HFFc6 (cell line): ENCODE results near the gene SIM2. TPM values are rescaled to one million over a fixed set of nuclear protein-coding genes. Genes with fewer than 3 reads are reported as not detected.

Source experiments
- DNase-seq: peaks from one replicate; pipeline ENCODE4 v3.0.0-alpha.2; 2018
- H3K27ac Mint-ChIP-seq: 2 replicates; pipeline ENCODE4 v1.8.0; 2020; ENCODE audit warnings: mild to moderate bottlenecking, mixed read lengths
- H3K27me3 Mint-ChIP-seq: 2 replicates; pipeline ENCODE4 v1.8.0; 2021; ENCODE audit warnings: mild to moderate bottlenecking, moderate library complexity, mixed read lengths; ENCODE audit not compliant: insufficient read depth
- H3K36me3 Mint-ChIP-seq: 2 replicates; pipeline ENCODE4 v1.8.0; 2021; ENCODE audit warnings: low read depth, mixed read lengths
- H3K4me1 Mint-ChIP-seq: 2 replicates; pipeline ENCODE4 v1.8.0; 2020; ENCODE audit warnings: low read depth, mixed read lengths
- H3K4me3 Mint-ChIP-seq: 2 replicates; pipeline ENCODE4 v1.8.0; 2020; ENCODE audit warnings: mild to moderate bottlenecking, moderate library complexity, mixed read lengths
- H3K9me3 Mint-ChIP-seq: 2 replicates; pipeline ENCODE4 v1.8.0; 2020; ENCODE audit warnings: mild to moderate bottlenecking, mixed read lengths
- total RNA-seq, 6 experiments: library from RNA; stranded (reverse); fragmentation: NEBNext Ultra II Directional; extraction: Animal tissue kit (Norgen Biotek cat#: 25700); gene quantifications; 2 replicates in 1 of 6; 3 replicates in 5 of 6; pipeline ENCODE4 v1.2.3, GENCODE V29; 2021
- TF ChIP-seq, protein P1 (sequence below): fragments of 200-600 bp; sonication (generic); IDR thresholded peaks from 2 replicates; pipeline ENCODE4 v1.5.0; 2021; ENCODE audit warnings: antibody characterized with exemption, mild to moderate bottlenecking

The SIM2 gene
- total RNA-seq, 6 experiments from 2014 or later: not detected

DNA sequence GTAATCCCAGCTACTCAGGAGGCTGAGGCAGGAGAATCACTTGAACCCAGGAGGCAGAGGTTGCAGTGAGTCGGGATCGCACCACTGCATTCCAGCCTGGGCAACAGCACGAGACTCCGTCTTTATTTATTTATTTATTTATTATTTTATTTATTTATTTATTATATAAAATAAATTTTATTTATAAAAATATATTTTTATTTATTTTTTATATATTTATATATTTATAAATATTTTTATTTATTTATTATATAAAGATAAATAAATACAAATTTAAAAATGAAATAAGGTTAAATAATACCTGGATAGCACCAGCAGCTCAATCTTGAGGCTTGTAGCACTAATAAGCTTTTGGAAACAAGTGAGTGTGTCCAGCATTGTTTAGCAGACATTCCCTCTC, 40.9 kb upstream of the SIM2 start:
- TF ChIP-seq, protein P1, sequence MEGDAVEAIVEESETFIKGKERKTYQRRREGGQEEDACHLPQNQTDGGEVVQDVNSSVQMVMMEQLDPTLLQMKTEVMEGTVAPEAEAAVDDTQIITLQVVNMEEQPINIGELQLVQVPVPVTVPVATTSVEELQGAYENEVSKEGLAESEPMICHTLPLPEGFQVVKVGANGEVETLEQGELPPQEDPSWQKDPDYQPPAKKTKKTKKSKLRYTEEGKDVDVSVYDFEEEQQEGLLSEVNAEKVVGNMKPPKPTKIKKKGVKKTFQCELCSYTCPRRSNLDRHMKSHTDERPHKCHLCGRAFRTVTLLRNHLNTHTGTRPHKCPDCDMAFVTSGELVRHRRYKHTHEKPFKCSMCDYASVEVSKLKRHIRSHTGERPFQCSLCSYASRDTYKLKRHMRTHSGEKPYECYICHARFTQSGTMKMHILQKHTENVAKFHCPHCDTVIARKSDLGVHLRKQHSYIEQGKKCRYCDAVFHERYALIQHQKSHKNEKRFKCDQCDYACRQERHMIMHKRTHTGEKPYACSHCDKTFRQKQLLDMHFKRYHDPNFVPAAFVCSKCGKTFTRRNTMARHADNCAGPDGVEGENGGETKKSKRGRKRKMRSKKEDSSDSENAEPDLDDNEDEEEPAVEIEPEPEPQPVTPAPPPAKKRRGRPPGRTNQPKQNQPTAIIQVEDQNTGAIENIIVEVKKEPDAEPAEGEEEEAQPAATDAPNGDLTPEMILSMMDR: no peak
- Mint-ChIP-seq H3K36me3 (no peaks in the 10 kb centered on the region), H3K4me1 (peaks cover 7% of the 10 kb centered on the region), H3K4me3 (no peak overlapping the region), H3K27ac (no peak overlapping the region), H3K9me3 (no peaks in the 10 kb centered on the region), H3K27me3 (peaks cover 35% of the 10 kb centered on the region)
- DNase-seq: no peak

DNA sequence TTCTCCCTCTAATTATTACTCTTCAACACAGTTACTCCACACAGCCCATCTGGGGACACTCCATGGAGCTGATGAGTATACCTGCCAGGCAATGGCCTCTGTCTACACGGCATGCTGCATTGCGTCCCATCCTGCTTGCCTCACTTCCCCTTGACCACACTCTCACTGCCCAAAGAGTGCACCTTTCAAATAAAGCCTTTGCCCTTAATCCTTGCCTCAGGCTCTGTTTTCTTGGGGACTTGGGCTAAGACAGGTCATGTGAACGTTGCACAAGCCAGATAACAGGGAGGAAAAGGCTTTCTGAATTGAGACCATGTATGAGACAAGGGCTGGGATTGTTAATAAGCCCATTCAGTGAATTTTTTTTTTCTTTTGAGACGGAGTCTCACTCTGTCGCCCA, 40.0 kb upstream of the SIM2 start:
- no peak for DNase-seq
- H3K36me3 Mint-ChIP-seq: no peaks in the 10 kb centered on the region
- H3K9me3 Mint-ChIP-seq: no peaks in the 10 kb centered on the region
- peaks cover 35% of the 10 kb centered on the region for H3K27me3 Mint-ChIP-seq
- H3K4me1 Mint-ChIP-seq: peaks cover 13% of the 10 kb centered on the region
- H3K4me3 Mint-ChIP-seq: no peak overlapping the region
- TF ChIP-seq, protein P1: no peak
- no peak overlapping the region for H3K27ac Mint-ChIP-seq

DNA sequence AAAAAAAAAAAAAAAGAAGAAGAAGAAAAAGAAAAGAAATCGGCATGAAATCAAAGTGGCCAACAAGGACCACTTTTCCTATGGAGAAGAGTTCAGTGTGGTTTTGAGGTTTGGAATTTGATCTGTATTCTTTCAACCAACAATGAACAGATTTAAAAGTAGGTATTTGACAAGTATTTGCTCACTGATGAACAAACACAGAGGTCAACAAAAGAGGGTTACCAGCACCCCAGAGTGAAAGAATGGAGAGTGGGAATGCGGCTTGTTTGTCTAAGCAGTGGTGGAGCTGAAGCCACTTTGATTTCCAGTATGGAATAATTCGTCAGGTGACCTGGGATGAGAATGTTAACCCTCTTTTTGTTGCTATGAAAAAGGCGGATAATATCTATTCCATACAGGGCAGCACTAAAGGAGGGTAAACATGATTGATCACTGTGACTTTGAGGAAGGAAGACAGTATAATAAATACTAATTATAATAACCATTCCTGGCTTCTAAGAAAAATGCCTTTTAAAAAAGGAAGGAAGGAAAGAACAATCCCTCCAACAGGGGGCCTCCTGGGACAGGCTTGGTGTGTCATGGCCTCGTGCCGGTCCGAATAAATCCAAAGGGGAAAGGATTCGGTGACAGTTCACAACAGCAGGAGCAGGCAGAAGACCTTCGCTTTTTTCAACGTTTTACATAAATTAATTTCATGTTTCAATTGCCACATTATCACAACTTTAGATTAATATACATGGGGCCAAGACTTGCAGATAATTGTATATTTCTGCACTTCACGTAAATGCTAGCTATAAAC, 37.2 kb upstream of the SIM2 start:
- H3K4me3 Mint-ChIP-seq: no peak overlapping the region
- H3K36me3 Mint-ChIP-seq: no peaks in the 10 kb centered on the region
- no peak overlapping the region for H3K27ac Mint-ChIP-seq
- TF ChIP-seq, protein P1: peak; percentile 74
- DNase-seq: peak; percentile 4
- H3K27me3 Mint-ChIP-seq: peaks cover 44% of the 10 kb centered on the region
- peaks cover 13% of the 10 kb centered on the region for H3K4me1 Mint-ChIP-seq
- H3K9me3 Mint-ChIP-seq: no peaks in the 10 kb centered on the region

DNA sequence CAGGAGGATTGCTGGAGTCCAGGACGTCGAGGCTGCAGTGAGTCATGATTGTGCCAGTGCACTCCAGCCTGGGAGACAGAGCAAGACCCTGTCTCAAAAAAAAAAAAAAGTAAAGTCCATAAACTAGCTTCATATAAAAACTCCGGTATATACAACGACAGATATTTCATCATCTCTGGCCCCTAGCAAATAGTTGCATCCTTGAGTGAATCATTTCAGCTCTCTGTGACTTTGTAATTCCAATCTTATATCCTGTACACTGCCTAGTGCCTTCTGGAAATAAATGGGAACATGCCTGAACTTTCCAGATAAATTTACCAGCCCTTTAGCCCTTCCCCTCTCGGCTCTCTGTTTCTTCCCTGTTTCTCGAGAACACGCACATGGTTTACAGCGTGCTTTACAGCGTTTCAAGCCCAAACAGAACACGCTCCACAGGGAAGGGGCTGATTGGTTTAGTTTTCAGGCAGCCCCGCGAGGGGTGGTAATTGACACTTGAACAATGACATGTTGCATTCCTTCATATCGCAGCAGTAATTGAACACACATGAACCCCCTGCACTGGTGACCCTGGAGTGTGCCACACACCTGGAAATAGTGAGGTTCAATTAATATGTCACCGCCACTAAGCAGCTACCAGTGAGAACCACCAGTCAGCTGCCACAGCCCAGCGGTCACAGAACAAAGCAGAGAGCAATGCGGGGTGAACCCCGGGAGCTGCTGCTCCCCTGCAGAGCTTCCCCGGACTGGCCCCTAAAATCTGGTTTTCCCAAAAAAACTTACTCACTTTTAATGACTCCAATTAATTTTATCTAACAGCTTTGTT, 35.7 kb upstream of the SIM2 start:
- Mint-ChIP-seq H3K36me3 (no peaks in the 10 kb centered on the region), H3K4me1 (peaks cover 13% of the 10 kb centered on the region), H3K4me3 (no peak overlapping the region), H3K9me3 (no peaks in the 10 kb centered on the region), H3K27ac (no peak overlapping the region), H3K27me3 (peaks cover 49% of the 10 kb centered on the region)
- TF ChIP-seq, protein P1: no peak
- DNase-seq: peak; percentile 2

DNA sequence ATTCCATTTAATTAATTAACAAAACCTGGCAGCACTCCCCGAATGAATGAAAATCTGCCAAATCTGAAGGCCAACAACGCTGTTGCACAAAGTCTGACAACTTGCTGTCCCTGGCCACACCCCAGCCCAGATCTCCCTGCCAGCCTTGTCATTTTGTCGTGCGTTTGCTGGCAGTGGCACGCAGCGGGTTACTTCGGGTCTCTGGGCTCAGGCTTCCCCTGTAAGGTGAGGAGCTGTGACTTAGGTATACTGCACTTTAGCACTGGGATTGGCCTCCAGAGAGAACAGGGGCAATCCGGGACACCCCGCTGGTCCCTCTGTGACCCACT, 34.3 kb upstream of the SIM2 start:
- DNase-seq: no peak
- no peaks in the 10 kb centered on the region for H3K9me3 Mint-ChIP-seq
- peaks cover 50% of the 10 kb centered on the region for H3K27me3 Mint-ChIP-seq

More for the DNA sequence above, 34.3 kb upstream of the SIM2 start:
- TF ChIP-seq, protein P1: no peak
- peaks cover 13% of the 10 kb centered on the region for H3K4me1 Mint-ChIP-seq
- no peak overlapping the region for H3K4me3 Mint-ChIP-seq
- H3K36me3 Mint-ChIP-seq: no peaks in the 10 kb centered on the region
- H3K27ac Mint-ChIP-seq: no peak overlapping the region
